GM18909 (cell line): ENCODE results near the gene VAV3.

Experiments
- ATAC-seq: cut with Tn5 transposase; IDR thresholded peaks from one replicate; pipeline ENCODE4 v1.9.1; 2021; ENCODE audit warnings: mild to moderate bottlenecking; ENCODE audit not compliant: unreplicated experiment, poor library complexity

VAV3 gene

GRCh38 chr1:107618539-107618938 lies 346.4 kb downstream of the VAV3 start:
- no peak for ATAC-seq

- ATAC-seq, result no peak
Observed at GRCh38 chr1:107617921-107618320, 347.1 kb downstream of the VAV3 start.

- no peak for ATAC-seq
Observed at GRCh38 chr1:107617456-107617855, 347.5 kb downstream of the VAV3 start.

GRCh38 chr1:107609808-107610207 lies 355.2 kb downstream of the VAV3 start:
- ATAC-seq, result no peak

- no peak for ATAC-seq
Observed at GRCh38 chr1:107604825-107605224, 360.2 kb downstream of the VAV3 start.

GRCh38 chr1:107600607-107601160 lies 364.3 kb downstream of the VAV3 start:
- no peak for ATAC-seq

GRCh38 chr1:107599220-107599619 lies 365.8 kb downstream of the VAV3 start:
- ATAC-seq, result no peak

GRCh38 chr1:107597290-107597689 lies 367.7 kb downstream of the VAV3 start:
- ATAC-seq, result no peak

GRCh38 chr1:107594536-107594935 lies 370.4 kb downstream of the VAV3 start:
- ATAC-seq, result no peak

- ATAC-seq, result no peak
Observed at GRCh38 chr1:107593501-107594209, 371.3 kb downstream of the VAV3 start.

- no peak for ATAC-seq
Observed at GRCh38 chr1:107590900-107591622, 373.9 kb downstream of the VAV3 start.

GRCh38 chr1:107590087-107590486 lies 374.9 kb downstream of the VAV3 start:
- ATAC-seq, result no peak

GRCh38 chr1:107588321-107588720 lies 376.7 kb downstream of the VAV3 start:
- ATAC-seq, result no peak

GRCh38 chr1:107575226-107575625 lies 389.8 kb downstream of the VAV3 start:
- ATAC-seq, result no peak

GRCh38 chr1:107574044-107574443 lies 390.9 kb downstream of the VAV3 start:
- no peak for ATAC-seq

- ATAC-seq, result no peak
Observed at GRCh38 chr1:107572674-107573211, 392.2 kb downstream of the VAV3 start.

GRCh38 chr1:107570768-107571167 lies 394.2 kb downstream of the VAV3 start:
- ATAC-seq, result no peak

- ATAC-seq, result no peak
Observed at GRCh38 chr1:107563441-107563840, 401.5 kb downstream of the VAV3 start.

- ATAC-seq, result no peak
Observed at GRCh38 chr1:107559881-107560280, 405.1 kb downstream of the VAV3 start.

GRCh38 chr1:107557095-107557494 lies 407.9 kb downstream of the VAV3 start:
- ATAC-seq, result no peak

- no peak for ATAC-seq
Observed at GRCh38 chr1:107555578-107555977, 409.4 kb downstream of the VAV3 start.
